ENCODE measurements around the gene PLIN4.
"Not testable (repeated sequence)": the region's sequence is repeated elsewhere in the genome, so short reads cannot be mapped to it uniquely, and the experiment has no call there.

PLIN4 gene

DNA sequence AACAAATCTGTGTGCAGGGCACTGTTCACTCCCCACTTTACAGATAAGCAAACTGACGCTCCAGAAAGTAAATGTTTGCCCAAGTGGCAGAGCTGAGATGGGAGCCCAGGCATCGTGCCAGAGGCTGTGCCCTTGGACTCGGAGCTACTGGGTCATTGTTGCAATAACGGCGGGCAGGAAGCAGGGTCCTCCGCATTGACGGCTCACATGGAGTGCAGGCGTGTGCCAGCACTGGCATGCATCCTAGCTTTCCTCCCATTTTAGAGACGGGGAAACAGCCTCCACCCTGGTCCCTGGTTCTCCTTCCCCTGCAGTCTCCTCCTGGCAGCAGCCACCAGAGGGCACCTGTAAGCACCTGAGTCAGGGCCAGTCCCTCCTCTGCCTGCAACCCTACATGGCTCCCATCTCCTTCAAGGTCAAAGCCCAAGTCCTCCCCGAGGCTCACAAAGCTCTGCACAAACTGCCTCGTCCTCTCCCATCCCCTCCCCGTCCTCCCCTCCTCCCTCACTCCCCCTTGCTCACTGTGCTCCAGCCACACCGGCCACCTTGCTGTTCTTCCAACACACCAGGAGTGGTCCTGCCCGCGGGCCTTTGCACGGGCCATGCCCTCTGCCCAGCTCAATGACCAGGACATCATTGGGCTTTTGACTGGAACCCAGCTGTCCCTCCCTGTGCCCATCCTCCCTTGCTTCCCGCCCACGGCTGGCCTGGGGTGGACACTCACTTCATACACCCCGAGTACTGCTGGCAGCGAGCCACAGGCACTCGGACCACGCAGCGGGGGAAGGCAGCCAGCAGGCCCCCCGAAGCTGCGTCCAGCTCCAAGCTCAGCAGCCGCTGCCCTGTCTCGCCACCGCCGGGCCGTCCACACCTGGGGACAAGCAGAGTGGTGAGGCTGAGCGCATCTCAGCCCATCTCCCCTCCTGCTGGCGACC lies 29.3 kb upstream of the PLIN4 start:
- no peak for FAIRE-seq

DNA sequence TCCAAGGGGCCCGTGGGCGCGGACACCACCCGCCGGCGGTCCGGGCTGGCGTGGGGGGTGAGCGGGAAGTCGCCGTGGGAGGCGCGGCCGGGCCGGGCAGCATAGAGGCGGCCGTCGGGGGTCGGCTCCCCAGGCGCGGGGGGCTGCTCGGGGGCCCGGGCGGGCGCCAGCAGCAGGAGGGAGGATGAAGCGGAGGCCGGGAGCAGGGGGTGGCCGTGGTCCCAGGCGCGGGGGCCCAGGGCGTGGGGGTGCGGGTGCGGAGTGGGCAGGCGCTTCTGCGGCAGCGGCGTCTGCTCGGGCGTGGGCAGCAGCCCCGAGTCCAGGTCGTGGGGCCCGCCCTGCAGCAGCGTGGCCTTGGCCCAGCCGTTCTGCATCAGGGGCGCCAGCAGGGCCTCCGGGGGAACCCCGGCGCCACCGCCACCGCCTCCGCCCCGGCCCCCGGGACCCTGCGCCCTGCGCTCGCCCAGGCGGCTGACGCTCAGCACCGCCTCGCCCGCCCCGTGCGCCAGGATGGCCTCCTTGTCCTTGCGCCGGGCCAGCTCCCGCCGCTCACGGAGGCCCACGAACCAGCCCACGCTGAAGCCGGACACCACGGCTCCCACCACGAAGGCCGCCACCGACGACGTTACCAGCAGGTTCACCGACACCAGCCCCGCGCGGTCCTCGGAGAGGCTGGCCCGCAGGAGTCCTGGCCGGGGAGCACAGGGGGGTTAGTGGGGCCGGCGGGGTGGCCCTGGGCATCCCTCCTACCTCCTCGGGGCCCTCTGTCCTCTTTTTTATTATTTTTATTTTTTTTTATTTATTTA lies 25.8 kb upstream of the PLIN4 start:
- FAIRE-seq = no peak

DNA sequence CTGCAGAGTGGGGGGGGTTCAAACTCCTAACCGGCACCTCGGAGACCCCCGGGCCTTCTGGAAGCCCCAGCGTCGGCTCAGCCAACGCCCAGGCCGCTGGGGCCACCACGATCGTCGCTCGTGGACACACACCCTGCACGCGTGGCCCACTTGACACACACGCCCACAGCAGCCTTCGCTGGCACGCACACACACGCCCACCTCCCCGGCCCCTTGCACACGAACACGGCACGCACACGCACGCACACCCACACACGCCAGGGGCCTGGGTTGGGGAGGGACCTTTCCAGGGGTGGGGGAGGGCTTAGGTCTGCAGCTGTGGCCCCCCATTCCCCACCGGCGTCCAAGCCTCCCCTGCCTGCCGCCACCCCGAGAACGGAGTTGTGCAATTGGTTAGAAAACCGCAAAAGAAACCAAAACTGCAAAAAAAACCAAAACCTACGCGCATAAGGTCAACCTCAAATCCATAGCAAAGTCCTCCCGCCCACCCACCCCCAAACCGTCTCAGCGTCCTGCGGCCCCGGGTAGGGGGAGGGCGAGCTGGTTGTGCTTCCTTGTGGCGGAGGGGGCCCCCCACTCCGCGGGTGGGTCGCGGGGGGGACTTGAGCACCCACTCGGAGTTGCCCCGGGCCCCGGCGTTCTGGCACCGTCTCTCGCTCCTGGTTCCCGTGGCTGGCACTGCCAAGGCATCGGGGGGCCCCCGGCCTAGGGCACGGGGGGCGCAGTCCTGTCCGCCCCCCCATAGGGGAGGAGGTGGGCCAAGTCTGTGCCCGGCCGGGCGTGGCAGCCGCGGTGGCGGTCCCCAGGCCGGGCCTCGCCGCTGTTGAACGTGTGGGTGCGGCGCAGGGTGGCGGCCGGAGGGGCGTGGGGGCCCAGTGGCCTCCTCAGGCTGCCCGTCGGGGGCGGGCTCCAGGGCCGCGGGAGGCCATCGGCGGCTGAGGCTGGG lies 24.9 kb upstream of the PLIN4 start:
- FAIRE-seq = no peak

DNA sequence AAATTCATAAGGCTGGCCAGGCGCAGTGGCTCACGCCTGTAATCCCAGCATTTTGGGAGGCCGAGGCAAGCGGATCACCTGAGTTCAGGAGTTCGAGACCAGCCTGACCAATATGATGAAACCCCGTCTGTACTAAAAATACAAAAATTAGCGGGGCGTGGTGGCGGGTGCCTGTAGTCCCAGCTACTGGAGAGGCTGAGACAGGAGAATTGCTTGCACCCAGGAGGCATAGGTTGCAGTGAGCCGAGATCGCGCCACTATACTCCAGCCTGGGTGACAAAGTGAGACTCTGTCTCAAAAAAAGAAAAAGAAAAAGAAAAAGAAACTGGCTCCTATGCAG lies 23.5 kb upstream of the PLIN4 start:
- not testable (repeated sequence) for FAIRE-seq

DNA sequence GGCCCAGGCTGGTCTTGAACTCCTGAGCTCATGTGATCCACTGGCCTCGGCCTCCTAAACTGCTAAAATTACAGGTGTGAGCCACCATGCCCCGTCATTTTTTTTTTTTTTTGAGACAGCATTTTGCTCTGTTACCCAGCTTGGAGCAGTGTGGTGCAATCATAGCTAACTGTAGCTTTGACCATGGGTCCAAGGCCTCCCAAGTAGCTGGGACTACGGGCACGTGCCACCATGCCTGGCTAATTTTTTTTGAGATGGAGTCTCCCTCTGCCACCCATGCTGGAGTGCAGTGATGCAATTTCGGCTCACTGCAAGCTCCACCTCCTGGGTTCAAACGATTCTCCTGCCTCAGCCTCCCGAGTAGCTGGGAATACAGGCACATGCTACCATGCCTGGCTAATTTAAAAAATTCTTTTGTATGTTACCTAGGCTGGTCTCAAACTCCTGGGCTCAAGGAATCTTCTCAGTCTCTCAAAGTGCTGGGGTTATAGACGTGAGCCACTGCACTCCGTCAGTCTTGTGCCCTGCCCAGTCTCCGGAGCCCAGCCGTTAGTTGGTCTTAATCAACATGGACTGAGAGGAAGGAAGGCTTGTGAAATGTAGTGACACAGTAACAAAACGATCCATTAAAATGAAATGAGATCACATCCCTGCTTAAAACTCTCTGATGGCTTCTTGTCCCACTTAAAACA lies 23.0 kb upstream of the PLIN4 start:
- no peak for FAIRE-seq

GRCh38 chr19:4539693-4540581 lies 21.7 kb upstream of the PLIN4 start, which contains the start of gene LRG1:
TSS of gene LRG1 (minus strand) at chr19:4540036. CDS start at chr19:4540013, 23 bp downstream.
- FAIRE-seq = no peak

DNA sequence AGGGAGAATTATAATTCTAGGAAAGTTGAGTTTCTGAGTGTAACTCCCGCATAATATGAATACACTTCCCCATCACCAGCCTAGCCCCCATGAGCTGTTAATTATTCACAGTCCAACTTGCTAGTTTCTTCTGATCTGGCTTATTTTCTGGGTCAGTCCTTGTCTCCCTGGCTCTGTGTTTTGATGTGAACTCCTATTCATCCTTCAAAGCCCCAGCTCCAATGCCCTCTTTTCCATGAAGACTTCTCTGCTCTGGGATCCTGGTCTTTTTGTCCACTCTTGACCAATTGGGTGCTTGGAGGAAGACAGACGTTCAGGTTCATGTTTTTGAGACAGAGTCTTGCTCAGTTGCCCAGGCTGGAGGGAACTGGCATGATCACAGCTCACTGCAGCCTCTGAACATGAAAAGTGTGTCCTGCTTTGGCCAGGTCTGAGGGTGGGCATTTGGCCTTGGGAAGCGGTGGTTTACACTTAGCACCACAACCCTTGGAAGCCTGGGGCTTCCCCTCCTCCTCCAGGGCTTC lies 20.9 kb upstream of the PLIN4 start:
- no peak for FAIRE-seq

GRCh38 chr19:4538601-4538954 lies 20.3 kb upstream of the PLIN4 start:
- FAIRE-seq = no peak

GRCh38 chr19:4537953-4538600 lies 19.8 kb upstream of the PLIN4 start:
- FAIRE-seq = no peak

DNA sequence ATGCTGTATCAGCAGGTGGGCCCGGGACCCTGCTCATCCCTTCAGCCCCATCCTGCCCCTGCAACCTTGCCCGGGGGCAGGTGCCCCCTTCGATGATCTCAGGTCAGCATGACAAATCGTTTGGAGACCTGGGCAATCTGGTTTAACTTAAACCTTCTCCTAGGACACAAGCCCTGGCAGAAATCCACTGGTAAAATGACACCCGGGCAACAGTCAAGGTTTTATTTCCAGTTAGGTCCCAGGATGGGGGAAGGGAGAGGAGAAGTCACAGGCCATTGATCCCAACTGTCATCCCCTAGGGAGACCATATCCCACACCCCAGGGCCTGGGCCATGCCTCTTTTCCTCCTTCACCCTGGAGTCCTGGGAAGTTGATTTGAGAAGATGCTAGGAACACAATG lies 18.5 kb upstream of the PLIN4 start:
- FAIRE-seq = no peak

DNA sequence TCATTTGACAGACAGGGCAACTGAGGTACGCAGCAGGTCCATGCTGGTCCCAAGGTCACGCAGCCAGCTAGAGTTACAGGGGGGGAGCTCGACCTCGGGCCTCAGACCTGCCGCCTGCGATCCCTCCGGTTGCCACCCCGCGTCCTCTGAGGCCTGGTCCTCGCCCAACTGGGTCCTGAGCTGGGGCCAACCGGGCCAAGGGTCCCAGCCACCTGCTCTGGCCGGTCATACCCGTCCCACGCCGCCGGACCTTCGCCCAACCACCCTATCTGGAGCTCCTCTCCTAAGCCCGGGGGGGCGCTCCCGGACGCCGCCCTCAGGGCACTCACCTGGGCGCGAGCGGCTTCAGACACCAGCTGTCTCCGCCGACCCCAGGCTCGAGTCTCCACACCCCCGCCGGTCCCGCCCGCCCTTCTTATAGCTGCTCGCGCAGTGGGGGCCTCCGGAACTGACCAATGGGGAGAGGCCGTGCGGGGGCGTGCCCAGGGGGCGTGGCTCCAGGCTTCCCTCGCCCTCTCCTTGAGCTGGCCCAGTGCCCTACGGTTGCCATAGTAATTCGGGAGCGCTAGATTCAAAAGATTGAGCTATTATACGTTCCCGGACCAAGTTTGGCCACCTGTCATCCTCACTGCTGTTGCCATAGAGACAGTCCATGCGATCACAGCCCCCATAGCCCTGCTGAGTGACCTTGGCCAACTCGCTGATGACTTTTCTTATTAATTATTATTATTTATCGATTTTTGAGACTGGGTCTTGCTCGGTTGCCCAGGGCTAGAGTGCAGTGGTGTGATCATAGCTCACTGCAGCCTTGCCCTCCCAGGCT lies 16.8 kb upstream of the PLIN4 start, which contains the start of gene PLIN5:
TSS of gene PLIN5 (minus strand) at position 389 of the 823 bp plus-strand sequence. CDS start 1,150 bp downstream, outside the sequence.
- FAIRE-seq = no peak

DNA sequence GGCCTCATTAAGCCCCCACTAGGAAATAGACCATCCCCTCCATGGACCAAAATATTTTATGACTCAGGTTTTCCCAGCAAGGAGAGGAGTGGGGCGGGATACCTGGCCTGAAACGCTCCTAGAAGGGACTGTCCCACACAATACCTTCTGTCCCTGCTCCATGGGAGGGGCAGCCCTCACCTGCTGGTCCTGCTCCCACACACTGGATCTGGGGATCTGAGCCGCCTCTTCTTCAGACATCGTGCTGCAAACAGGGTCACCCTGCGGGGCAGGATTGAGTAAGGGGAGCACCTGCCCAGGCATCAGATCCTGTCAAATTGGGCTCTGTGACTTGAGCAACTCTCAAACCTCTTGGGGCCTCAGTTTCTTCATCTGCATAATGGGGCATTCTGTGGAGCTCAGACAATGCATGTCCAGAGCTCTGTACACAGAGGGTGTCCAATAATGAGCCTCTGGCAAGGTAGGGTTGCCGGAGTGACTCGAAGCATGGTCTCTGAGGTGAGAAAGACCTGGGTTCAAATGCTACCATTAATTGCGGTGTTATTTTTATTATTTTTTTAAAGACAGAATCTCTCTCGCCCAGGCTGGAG lies 15.6 kb upstream of the PLIN4 start:
- FAIRE-seq = no peak

GRCh38 chr19:4533334-4533733 lies 15.0 kb upstream of the PLIN4 start:
- FAIRE-seq = no peak

DNA sequence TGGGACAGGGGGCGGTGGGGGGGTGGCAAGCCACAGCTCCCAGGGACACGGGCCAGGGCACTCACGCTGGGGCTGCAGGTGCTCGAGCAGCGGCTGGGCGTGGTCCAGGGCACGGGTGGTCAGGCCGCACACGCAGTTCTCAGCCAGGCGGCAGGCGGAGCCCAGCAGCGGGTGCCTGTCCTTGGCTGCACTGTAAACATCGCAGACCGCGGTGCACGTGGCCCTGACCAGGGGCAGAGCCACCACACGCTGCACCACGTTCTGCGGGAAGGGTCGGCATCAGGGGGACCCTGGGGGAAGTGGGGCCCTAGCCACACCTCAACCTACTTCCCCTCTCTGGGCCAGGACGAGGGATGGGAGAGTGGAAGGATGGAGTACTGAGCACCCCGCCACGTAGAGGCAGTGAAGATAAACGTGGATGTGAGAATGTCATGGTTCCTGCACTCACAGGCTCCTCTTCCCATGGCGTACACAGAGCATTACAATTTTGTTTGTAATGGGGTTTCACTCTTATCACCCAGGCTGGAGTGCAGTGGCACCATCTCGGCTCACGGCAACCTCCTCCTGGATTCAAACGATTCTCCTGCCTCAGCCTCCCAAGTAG lies 13.4 kb upstream of the PLIN4 start:
- no peak for FAIRE-seq

DNA sequence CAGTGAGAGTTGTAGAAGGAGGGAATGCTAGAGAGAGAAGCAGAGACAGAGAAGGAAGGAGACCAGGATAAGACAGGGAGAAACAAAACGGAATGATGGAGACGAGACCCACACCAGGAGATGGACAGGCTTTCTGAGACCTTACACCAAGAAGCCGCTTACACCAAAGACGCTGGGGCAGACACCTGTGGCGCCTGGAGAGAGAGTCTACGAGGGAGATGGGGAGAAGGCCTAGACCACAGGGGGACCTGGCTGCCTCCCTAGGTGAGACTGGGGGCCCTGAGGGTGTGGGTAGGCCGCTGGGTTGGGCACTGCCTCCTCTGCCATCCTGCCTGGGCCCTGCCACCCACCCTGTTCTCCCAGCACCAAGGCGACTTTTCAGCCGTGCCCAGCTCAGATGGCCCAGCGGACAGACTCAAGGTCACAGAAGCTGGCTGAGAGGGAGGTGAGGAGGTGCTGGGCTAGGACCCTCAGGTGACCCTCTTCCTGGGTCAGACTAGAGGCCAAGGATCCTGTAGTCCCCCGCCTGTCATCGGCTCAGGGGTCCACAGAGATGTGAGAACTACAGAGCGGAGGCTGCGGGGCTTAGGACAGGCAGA lies 11.7 kb upstream of the PLIN4 start:
- FAIRE-seq = no peak

DNA sequence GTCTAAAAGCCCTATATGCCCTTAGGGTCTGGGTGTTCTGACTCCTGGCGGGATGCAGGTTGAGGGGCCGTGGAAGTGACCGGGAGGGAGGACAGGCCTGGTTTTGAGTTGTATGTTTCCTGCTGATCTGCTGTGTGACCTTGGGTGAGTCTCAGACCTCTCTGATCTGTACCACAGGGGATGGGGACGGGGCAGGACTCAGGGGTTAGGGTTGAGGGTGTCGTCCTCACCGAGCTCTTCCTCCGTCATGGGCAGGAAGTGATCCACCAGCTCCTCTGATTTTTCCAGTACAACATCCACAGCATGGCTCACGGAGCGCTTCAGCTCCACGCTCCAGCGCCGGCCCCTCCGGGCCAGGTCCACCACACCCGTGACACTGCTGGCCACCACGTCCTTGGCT lies 10.6 kb upstream of the PLIN4 start:
- FAIRE-seq = no peak

- FAIRE-seq = not testable (repeated sequence)
Measured at GRCh38 chr19:4527377-4527776, 9.1 kb upstream of the PLIN4 start.

DNA sequence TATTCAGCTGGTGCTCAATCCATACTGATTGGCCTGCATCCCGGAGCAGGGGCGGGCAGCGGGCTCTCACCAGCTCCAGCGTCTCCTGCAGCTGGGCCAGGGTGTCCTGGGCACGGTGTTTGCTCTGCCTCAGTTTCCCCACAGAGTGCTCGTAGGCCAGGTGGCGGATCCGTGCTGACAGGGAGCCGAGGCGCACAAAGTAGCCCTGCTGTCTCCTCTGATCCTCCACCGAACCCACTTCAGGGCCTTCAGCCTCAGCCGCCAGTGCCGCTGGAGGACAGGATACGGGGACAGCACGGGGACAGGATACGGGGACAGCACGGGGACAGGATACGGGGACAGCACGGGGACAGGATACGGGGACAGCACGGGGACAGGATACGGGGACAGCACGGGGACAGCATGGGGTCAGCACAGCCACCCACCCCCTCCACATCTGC lies 7.3 kb upstream of the PLIN4 start:
- no peak for FAIRE-seq

Data from colon (tissue), 2 donors.